HG03354 (cell line): ENCODE data around the gene SLFN11.
"Not testable (repeated sequence)": the region's sequence is repeated elsewhere in the genome, so short reads cannot be mapped to it uniquely, and the experiment has no call there.

Experiments
- ATAC-seq: cut with Tn5 transposase; IDR thresholded peaks from one replicate; pipeline ENCODE4 v1.9.1; 2021; ENCODE audit warnings: mild to moderate bottlenecking; ENCODE audit not compliant: unreplicated experiment, poor library complexity, severe bottlenecking

SLFN11 gene

DNA sequence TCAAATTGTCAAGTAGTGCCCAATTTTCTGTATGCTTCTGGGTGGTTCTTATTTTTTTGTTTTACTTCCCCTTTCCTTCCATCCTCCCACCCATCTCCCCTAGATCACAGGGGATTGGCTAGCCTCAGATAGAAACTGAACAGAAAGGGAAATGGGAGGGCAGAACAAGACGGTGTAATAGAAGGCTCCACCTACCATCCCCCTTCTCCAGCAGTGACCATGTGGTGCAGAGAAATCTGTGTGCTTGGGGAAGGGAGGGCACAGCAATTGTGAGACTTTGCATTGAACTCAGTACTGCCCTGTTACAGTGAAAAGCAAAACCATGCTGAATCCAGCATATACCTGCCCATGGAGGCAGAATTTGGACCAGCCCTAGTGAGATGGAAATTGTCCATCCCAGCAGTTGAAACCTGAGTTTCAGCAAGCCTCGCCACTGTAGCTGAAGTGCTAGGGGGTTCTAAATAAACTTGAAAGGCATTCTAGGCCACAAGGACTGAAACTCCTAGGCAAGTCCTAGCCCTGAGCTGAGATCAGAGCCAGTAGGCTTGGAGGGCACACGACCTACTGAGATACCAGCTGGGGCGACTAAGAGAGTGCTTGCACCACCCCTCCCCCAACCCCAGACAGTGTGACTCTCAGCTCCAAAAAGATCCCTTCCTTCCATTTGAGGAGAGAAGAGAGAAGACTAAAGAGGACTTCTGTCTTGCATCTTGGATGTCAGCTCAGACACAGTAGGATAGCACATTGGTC is 5.2 kb downstream of the SLFN11 start:
- peak; percentile 97 for ATAC-seq

DNA sequence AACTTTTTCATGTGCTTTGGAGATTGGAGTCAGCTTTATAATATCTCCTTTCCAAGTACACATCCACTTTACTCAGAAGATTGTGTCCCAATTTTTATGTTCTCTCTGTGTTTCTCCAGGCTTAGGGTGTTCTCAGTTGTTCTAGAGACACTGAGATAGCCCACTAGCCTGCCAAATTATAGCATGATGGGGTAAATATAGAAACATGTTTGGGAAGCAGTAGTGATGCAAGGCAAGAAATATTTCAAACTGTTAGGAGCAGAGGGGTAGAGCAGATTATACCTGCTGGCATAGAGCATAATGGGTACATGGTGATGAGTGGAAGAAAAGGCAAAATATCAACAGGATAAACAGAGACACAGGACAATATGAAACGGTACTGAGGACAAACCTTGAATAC is 12.4 kb downstream of the SLFN11 start:
- ATAC-seq: no peak

DNA sequence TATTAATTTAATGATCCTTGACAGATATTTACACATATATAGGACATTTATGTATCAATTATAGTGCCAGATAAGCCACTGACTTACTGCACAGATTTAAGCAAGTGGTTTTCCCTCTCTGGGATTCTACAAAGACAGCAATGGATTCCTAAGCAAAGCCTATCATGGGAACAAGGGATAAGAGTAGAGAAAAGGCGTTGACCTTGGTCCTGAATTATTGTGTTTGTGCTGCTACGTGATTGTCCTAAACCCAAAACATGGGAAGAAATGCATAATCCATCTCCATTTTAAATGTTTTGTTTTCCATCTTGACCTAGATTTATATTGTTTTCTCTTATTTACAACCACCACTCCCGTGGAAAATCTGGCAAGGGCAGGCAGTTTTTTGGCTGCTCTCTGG is 14.0 kb downstream of the SLFN11 start:
- ATAC-seq: no peak

DNA sequence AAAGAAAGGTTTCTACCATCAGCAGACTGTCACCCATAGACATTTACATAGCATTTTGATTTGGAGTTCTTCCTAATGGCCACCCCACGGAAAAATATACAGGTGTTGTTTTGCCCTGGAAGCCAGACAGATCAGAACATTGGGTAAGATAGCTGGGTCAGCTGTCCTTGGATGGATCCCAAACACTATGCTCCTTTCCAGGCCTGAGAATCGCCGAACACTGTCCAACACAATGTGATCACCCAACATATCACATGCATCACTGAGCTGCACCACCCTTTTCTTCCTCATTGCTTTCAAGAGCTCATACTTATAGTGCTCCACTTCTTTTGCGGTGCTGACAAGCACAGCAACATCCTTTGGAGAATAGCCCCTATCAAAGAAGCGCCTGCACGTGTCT is 21.1 kb downstream of the SLFN11 start:
- no peak for ATAC-seq

DNA sequence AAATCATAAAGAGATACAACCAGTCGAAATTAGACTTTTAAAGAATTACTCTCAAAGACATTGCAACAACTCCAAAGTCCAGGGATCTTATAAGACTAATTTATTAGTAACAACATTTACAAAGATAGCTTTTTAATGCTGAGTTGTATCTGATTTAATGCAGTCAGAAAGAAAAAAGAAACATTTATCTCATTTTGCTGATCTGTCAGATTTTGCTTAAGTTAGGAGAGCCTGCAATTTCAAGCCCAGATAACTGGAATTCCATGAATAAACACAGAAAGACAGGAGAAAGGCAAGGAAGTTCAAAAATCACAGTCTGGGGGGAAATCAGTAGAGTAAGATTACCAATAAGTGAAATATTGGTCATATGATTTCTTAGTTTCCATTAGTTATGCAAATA is 22.9 kb downstream of the SLFN11 start:
- no peak for ATAC-seq

DNA sequence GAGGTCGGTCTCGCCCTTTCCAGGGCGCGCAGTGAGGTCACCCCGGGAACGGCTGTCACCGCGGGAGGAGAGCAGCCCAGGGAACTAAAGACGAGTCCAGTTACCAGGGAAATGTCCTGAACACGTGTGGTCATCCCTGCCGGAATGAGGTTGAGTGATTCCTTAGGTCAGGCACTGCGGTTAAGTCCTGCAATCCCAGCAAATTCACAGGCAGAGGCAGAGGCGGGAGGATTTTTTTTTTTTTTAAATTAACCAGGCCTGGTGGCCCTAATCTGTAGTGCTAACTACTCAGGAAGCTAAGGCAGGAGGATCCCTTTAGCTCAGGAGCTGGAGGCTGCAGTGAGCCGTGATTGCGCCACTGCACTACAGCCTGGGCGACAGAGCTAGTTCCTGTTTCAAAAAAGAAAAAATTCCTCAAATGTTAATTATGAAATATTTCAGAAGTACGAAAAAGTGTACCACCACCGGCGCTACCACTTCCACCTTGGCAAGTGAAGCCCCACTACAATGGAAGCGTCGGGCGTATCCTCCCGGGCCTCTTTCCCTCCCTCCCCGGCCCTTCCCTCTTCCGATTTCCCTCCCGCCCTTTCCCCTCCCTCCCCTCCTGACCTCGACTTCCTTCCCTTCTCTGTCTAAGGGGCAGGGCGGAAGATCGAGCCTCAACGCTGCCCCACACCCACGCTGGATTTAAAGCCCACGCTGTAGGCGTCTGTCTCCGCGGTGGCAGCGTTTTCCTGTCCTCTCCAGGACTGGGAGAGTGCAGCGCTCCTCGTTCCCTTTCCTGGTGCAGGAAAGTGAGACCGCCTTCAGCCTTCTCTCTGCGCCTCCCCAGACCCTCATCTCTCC is 27.3 kb downstream of the SLFN11 start:
- no peak for ATAC-seq

DNA sequence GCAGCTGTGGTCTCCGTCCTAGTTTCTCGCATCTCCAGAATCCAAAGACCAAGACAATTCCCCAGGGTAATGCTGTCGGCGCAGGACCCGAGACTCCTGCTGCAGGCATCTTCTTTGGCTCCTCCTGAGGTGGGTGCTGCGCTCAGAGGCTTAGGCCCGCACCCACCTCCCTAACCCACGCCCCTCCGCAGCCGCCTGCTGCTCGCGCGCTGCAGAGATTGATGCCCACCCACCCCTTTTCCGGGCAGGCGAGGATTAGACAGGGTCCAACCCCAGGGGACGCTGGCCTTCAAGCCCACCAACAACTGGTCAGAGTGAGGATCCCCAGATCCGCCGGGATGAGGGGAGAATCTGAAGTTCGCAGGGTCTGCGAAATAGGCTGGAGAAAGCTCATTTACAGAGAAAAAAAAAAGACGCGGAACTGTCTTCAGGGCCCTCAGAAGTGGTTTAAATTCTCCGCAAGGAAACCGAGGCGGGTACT is 27.9 kb downstream of the SLFN11 start:
- no peak for ATAC-seq

DNA sequence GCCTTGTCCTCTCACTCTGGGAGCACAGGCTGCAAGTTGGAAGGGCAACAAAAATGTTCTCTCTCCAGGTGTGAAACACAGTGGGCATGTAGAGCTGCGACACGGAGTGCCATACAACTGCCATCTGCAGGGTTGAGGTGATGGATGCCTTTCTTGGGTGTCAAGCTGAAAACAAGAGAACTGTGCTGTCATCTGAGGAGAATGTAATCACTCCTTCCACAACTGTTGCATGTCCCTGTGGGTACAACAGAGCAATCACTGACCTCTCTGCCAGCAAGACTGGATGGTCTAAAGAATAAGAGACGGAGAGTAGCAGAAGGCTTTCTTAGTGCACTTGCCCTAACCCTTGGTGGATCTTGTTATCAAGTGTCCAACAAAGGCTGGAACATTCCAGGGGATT is 29.2 kb downstream of the SLFN11 start:
- no peak for ATAC-seq

DNA sequence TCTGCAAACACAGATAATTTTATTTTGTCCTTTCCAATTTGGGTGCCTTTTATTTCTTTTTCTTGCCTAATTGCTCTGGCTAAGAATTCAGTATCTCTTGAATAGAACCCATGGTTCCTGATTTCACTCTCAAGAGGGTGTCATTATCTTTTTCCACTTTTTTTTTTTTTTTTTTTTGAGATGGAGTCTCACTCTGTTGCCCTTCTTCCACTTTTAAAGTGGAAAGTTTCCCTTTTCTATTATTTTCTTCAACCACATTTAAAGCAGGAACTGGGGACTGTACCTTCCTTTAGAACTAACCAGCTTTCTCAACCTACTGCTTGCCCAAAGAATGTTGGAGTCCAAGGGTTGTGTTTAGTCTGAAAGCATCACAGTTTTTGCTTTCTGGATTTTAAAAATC is 31.1 kb downstream of the SLFN11 start:
- no peak for ATAC-seq

DNA sequence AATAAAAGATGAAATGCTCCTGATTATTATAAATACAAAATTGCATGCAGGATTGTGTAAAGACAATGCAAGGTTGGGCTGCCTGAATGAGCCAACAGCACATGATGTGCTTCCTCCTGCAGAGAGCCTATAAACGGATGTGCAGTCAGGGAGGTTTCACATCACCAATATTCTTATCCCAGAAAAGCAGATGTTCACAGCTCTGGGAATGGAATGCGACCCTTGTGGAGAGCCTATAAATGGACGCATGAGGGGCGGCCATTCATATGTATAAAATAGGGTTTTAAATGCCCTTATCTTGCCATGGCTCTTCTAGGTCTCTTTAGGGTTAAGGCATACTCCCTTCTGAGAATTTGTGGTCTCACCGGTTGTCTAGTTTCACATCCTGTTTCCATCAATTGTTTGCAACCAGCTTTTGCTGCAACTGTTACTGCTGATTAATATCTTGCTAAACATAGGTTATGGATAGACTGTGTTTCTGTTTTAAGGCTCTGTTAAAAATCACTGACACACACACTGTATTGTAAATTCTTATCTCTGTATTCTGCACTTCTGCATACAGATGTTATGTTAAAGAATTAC is 31.9 kb downstream of the SLFN11 start:
- ATAC-seq: no peak

DNA sequence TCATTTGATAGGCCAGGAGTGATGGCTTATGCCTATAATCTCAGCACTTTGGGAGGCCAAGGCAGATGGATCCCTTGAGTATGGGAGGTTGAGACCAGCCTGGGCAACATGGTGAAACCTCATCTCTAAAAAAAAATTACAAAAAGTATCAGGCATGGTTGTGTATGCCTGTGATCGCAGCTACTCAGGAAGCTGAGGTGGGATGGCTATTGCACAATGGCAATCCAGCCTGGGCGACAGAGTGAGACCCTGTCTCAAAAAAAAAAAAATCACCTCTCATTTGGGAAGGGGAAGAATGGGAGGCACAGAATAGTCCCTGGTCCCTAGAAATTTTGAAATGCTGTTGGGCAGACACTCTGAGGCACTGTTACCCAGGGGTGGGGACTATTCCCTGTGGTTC is 35.2 kb downstream of the SLFN11 start:
- ATAC-seq: no peak

DNA sequence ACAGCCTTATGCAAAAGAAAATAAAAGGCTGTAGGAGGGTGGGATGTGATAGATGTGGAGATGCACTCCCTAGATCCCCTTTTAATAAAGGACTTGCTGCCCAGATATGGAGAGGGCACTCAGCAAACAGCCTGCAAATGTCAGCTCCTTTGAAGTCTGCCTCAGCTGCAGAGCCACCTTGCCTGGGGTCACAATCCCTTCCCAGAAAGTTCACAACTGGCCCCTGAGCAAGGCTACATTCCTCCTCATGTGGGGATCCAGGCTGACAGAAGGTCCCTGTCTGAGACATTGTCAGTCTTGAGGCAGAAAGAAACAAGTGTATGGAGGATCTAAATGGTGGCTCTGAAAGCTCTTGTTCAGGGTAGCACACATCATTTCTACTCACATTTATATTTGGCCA is 36.1 kb downstream of the SLFN11 start:
- ATAC-seq: no peak

DNA sequence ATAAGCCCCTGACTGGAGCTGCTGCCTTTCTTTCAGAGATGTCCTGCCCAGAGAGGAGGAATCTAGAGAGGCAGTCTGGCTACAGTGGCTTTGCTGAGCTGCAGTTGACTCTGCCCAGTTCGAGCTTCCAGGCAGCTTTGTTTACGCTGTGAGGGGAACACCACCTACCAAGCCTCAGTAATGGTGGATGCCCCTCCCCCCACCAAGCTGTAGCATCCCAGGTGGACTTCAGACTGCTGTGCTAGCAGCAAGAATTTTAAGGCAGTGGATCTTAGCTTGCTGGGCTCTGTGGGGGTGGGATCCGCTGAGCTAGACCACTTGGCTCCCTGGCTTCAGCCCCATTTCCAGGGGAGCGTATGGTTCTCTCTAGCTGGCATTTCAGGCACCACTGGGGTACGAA is 39.8 kb downstream of the SLFN11 start:
- ATAC-seq: not testable (repeated sequence)

DNA sequence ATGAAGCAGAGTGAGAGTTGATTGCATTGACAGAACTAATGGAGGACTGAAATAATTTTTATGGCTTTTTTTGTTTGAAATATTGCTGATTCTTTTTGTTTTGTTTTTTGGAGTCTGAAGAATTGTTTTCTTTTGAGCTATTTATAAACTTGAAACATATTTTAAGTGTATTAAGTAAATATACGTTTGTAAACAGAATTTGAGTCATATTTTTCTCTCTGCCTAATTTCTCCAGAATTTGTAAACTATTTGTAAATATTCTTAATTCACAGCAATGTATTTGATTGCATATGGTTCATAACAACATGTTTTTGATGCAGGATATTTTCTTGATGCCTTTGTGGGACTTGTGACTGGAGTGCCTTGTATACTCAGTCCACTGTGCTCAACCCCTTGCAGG is 50.7 kb downstream of the SLFN11 start:
- no peak for ATAC-seq

DNA sequence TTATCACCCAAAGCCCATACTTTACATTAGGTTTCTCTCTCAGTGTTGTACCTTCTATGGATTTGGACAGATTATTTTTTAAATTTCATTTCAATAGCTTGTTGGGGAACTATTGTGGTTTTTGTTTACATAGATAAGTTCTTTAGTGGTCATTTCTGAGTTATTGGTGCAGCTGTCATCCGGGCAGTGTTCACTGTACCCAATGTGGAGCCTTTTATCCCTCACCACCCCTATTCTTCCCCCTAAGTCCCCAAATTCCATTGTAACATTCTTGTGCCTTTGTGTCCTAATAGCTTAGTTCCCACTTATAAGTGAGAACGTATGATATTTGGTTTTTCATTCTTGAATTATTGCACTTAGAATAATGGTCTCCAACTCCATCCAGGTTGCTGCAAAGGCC is 57.5 kb downstream of the SLFN11 start:
- ATAC-seq: no peak

DNA sequence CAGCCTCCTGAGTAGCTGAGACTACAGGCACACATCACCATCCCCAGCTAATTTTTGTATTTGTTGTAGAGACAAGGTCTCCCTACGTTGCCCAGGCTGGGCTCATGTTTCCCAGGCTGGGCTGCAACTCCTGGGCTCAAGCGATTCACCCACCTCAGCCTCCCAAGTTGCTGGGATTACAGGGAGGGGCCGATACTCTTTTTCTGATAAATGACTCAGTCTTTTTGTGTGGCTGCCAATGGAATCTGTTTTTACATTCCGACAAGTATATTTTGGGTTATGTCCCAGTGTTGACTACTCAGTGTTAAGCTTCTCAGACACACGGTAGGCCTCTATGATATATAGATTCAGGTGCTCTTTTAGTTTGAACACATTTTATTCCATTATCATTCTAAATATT is 58.1 kb downstream of the SLFN11 start:
- ATAC-seq: no peak

DNA sequence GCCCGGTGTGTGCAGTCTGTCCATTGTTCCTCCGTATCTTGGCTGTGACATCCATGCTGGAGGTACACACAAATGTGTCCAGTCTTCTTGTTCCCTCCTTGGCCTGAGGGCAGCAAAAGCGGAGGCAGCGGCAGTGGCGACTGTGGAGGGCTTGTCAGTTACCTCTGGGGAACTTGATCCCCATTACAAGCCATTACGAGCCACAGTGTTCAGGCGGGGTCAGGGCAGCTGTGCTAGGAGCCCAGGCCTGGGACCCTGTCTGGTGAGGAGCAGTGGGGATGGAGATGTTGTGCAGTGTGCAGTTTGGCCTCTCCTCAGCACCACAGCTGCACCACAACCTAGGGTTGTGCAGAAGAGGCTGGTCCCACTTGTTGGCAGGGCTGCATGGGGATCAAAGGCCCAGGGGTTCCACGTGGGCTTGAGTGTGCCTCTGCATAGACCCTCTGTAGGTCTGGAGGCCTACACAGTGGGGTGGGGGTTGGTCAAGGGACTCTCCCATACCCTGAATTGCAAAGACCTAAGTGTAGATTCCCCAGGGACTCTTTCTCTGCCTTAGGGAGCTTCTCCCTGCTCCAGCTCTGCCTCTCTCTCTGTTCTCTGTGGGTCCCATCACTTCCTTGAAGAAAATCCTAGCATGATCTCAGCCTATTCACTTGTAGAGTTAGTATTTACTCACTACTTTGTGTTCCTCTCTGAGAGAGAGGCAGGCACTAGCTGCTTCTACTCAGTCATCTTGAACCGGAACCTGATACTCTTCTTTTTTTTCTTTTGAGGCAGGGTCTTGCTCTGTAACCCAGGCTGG is 58.8 kb downstream of the SLFN11 start:
- ATAC-seq: no peak

DNA sequence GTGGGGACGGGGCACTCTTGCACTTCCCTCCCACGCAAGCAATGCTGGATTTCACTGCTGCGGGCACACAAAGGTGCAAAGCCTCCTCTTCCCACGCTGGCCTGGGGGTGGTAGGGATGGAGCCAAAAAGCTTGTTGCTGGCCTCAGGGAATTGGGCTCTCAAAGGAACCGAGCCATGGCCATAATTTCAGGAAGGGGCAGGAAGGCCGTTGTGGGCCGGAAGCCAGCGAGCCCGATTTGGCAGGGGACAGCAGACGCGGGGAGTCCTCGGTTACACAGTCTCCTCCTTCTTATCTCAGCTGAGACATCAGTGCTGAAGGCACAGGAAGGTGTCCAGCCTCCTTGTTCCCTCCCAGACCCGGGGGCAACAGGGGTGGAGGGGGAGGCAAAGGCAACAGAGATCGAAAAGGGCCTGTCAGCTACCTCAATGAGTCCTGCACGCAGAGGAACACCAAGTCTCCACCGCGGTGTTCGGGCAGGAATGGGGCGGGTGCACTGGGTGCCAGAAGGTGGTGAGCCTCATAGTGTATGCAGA is 59.5 kb downstream of the SLFN11 start:
- no peak for ATAC-seq

DNA sequence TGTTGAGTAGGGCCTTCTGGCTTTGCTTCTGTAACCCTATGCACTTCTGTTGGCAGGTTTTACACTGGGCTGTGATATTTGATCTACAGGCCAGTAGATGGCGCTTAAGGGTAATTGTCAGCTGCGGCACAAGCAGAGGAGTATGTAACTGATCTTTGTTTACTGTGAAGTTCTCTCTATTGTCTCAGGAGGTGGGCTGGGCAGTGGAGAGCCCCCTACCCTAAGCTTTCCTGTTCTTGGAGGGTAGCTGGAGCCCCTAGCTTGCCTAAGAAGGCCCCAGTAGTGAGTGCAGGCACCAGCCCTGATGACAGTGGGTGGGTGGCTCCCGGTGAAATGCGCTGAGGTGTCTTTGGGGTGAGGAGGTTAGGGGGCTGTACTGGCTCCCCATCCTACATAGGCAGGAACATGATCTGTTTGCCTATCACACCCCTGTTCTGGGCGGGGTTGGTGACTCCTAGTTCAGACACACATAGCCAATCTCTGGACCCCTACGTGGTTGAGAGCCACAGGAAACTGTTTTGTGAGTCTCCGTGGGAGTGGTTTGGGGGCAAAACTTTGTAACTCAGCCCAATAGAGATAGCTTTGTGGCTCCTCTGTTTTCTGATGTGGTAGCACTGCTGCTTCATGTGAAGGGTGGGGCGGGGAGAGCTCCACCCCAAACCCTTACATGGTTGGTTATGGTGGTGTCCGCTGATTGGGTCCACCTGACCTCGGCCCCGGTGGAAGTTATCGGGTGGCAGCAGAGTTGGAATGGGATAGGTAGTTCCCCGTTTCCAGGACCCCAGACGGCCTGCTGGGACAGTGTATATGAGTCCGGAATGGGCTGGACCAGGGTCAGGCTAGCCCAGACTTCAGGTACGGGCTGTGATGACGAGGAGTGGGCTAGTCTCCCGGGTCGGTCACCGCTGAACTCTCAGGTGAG is 60.4 kb downstream of the SLFN11 start:
- peak; percentile 77 for ATAC-seq
